ENCODE results near the gene XXYLT1. TPM values are rescaled to one million over a fixed set of nuclear protein-coding genes. Genes with fewer than 3 reads are reported as not detected.

The XXYLT1 gene
- total and polyA plus RNA-seq, 2 of the 8 experiments (the other 6 are each of a cell fraction or from before 2014, with no cell fraction given), result 18.9 to 23.8 TPM

GRCh38 chr3:195259475-195260279, 11.3 kb downstream of the XXYLT1 start (continued):
- TF ChIP-seq CTCF (IDR thresholded peaks at IDR 0.05; ENCODE audit: control extremely low read depth in 1 of 3, insufficient read depth in 1 of 3, low read depth in 1 of 3, low read length in 3 of 3) (peak in 2 of 3 experiments; percentile 77 to 82; a peak in 3 of 4 replicates), FOSL1 (IDR thresholded peaks at IDR 0.05; ENCODE audit: insufficient read depth, low read depth, low read length) (no peak), EP300 (IDR thresholded peaks at IDR 0.05; ENCODE audit: borderline replicate concordance in 1 of 2, low read depth in 2 of 2, low read length in 2 of 2) (no peak), PHF8 (conservative IDR thresholded peaks at IDR 0.05; ENCODE audit: low read depth, low read length) (0 out of 2 replicates have a peak, but pooled peaks have one; percentile 14), SIX5 (IDR thresholded peaks at IDR 0.05; ENCODE audit: low read depth, low read length) (no peak), MAFK (IDR thresholded peaks at IDR 0.05; ENCODE audit: low read depth, low read length) (no peak), JUN (IDR thresholded peaks at IDR 0.05; ENCODE audit: low read depth, low read length) (no peak), CREB1 (IDR thresholded peaks at IDR 0.05) (no peak)
- TF ChIP-seq, protein P1, sequence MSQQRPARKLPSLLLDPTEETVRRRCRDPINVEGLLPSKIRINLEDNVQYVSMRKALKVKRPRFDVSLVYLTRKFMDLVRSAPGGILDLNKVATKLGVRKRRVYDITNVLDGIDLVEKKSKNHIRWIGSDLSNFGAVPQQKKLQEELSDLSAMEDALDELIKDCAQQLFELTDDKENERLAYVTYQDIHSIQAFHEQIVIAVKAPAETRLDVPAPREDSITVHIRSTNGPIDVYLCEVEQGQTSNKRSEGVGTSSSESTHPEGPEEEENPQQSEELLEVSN (IDR thresholded peaks at IDR 0.05), result peak; percentile 45; the same call in 1 of the 2 replicates
- TF ChIP-seq, protein P2, sequence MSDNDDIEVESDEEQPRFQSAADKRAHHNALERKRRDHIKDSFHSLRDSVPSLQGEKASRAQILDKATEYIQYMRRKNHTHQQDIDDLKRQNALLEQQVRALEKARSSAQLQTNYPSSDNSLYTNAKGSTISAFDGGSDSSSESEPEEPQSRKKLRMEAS (IDR thresholded peaks at IDR 0.05), result peak; percentile 29
